ENCODE results near the gene PNKP. TPM values are rescaled to one million over a fixed set of nuclear protein-coding genes. Genes with fewer than 3 reads are reported as not detected.
"Not testable (repeated sequence)": the region's sequence is repeated elsewhere in the genome, so short reads cannot be mapped to it uniquely, and the experiment has no call there.

PNKP gene
- polyA plus RNA-seq, 2 donors: 27.5 to 65.1 TPM

GRCh38 chr19:49831592-49831991 is 35.8 kb downstream of the PNKP start:
- H3K27ac ChIP-seq (ENCODE audit: low read depth in 2 of 2, low read length in 1 of 2): no peak overlapping the region
- peaks cover 19 to 66% of the 10 kb centered on the region in 2 donors for H3K36me3 ChIP-seq (ENCODE audit: control insufficient read depth in 2 of 2, insufficient read depth in 2 of 2, low read length in 1 of 2)
- no peak overlapping the region for H3K4me3 ChIP-seq (ENCODE audit: low read depth in 1 of 2, low read length in 2 of 2)
- H3K9me3 ChIP-seq (ENCODE audit: control insufficient read depth in 2 of 2, insufficient read depth in 1 of 2, low read depth in 1 of 2, low read length in 1 of 2): no peaks in the 10 kb centered on the region
- WGBS, 2 donors: 96 to 97% methylated on average over 8 of the region's 8 CpGs
- no peaks in the 10 kb centered on the region for H3K4me1 ChIP-seq (ENCODE audit: control insufficient read depth in 2 of 2, insufficient read depth in 2 of 2, low read length in 1 of 2)
- no peaks in the 10 kb centered on the region for H3K27me3 ChIP-seq (ENCODE audit: control insufficient read depth in 1 of 2, insufficient read depth in 2 of 2, low read length in 2 of 2)

- H3K4me1 ChIP-seq (ENCODE audit: control insufficient read depth in 2 of 2, insufficient read depth in 2 of 2, low read length in 1 of 2): no peaks in the 10 kb centered on the region
- no peaks in the 10 kb centered on the region for H3K9me3 ChIP-seq (ENCODE audit: control insufficient read depth in 2 of 2, insufficient read depth in 1 of 2, low read depth in 1 of 2, low read length in 1 of 2)
- H3K36me3 ChIP-seq (ENCODE audit: control insufficient read depth in 2 of 2, insufficient read depth in 2 of 2, low read length in 1 of 2): peaks cover 16 to 67% of the 10 kb centered on the region in 2 donors
- 91 to 95% methylated on average over 12 of the region's 12 CpGs for WGBS, 2 donors
- no peaks in the 10 kb centered on the region for H3K27me3 ChIP-seq (ENCODE audit: control insufficient read depth in 1 of 2, insufficient read depth in 2 of 2, low read length in 2 of 2)
- no peak overlapping the region for H3K4me3 ChIP-seq (ENCODE audit: low read depth in 1 of 2, low read length in 2 of 2)
- H3K27ac ChIP-seq (ENCODE audit: low read depth in 2 of 2, low read length in 1 of 2): no peak overlapping the region
These were observed 36.6 kb downstream of the PNKP start for GRCh38 chr19:49830766-49831165.

GRCh38 chr19:49829721-49830120 is 37.7 kb downstream of the PNKP start:
- 94 to 96% methylated on average over 18 of the region's 18 CpGs for WGBS, 2 donors
- Histone ChIP-seq H3K27ac (ENCODE audit: low read depth in 2 of 2, low read length in 1 of 2) (no peak overlapping the region), H3K36me3 (ENCODE audit: control insufficient read depth in 2 of 2, insufficient read depth in 2 of 2, low read length in 1 of 2) (peaks cover 13 to 60% of the 10 kb centered on the region in 2 donors), H3K27me3 (ENCODE audit: control insufficient read depth in 1 of 2, insufficient read depth in 2 of 2, low read length in 2 of 2) (no peaks in the 10 kb centered on the region), H3K4me1 (ENCODE audit: control insufficient read depth in 2 of 2, insufficient read depth in 2 of 2, low read length in 1 of 2) (no peaks in the 10 kb centered on the region), H3K4me3 (ENCODE audit: low read depth in 1 of 2, low read length in 2 of 2) (no peak overlapping the region), H3K9me3 (ENCODE audit: control insufficient read depth in 2 of 2, insufficient read depth in 1 of 2, low read depth in 1 of 2, low read length in 1 of 2) (no peaks in the 10 kb centered on the region)

- Histone ChIP-seq H3K9me3 (ENCODE audit: control insufficient read depth in 2 of 2, insufficient read depth in 1 of 2, low read depth in 1 of 2, low read length in 1 of 2) (no peaks in the 10 kb centered on the region), H3K27ac (ENCODE audit: low read depth in 2 of 2, low read length in 1 of 2) (no peak overlapping the region), H3K36me3 (ENCODE audit: control insufficient read depth in 2 of 2, insufficient read depth in 2 of 2, low read length in 1 of 2) (peaks cover 8 to 55% of the 10 kb centered on the region in 2 donors), H3K4me1 (ENCODE audit: control insufficient read depth in 2 of 2, insufficient read depth in 2 of 2, low read length in 1 of 2) (no peaks in the 10 kb centered on the region), H3K4me3 (ENCODE audit: low read depth in 1 of 2, low read length in 2 of 2) (no peak overlapping the region), H3K27me3 (ENCODE audit: control insufficient read depth in 1 of 2, insufficient read depth in 2 of 2, low read length in 2 of 2) (no peaks in the 10 kb centered on the region)
- WGBS, 2 donors: 87 to 92% methylated on average over 8 of the region's 8 CpGs
These were observed 38.2 kb downstream of the PNKP start for GRCh38 chr19:49829200-49829599.

GRCh38 chr19:49827034-49827433 is 40.3 kb downstream of the PNKP start:
- Histone ChIP-seq H3K36me3 (ENCODE audit: control insufficient read depth in 2 of 2, insufficient read depth in 2 of 2, low read length in 1 of 2) (peaks cover 5 to 49% of the 10 kb centered on the region in 2 donors), H3K9me3 (ENCODE audit: control insufficient read depth in 2 of 2, insufficient read depth in 1 of 2, low read depth in 1 of 2, low read length in 1 of 2) (no peaks in the 10 kb centered on the region), H3K4me1 (ENCODE audit: control insufficient read depth in 2 of 2, insufficient read depth in 2 of 2, low read length in 1 of 2) (no peaks in the 10 kb centered on the region), H3K4me3 (ENCODE audit: low read depth in 1 of 2, low read length in 2 of 2) (no peak overlapping the region), H3K27me3 (ENCODE audit: control insufficient read depth in 1 of 2, insufficient read depth in 2 of 2, low read length in 2 of 2) (no peaks in the 10 kb centered on the region), H3K27ac (ENCODE audit: low read depth in 2 of 2, low read length in 1 of 2) (no peak overlapping the region)
- WGBS, 2 donors: 91 to 92% methylated on average over 14 of the region's 14 CpGs

- Histone ChIP-seq H3K4me3 (ENCODE audit: low read depth in 1 of 2, low read length in 2 of 2) (no peak overlapping the region), H3K4me1 (ENCODE audit: control insufficient read depth in 2 of 2, insufficient read depth in 2 of 2, low read length in 1 of 2) (no peaks in the 10 kb centered on the region), H3K27ac (ENCODE audit: low read depth in 2 of 2, low read length in 1 of 2) (no peak overlapping the region), H3K36me3 (ENCODE audit: control insufficient read depth in 2 of 2, insufficient read depth in 2 of 2, low read length in 1 of 2) (peaks cover 0 to 32% of the 10 kb centered on the region in 2 donors), H3K27me3 (ENCODE audit: control insufficient read depth in 1 of 2, insufficient read depth in 2 of 2, low read length in 2 of 2) (no peaks in the 10 kb centered on the region), H3K9me3 (ENCODE audit: control insufficient read depth in 2 of 2, insufficient read depth in 1 of 2, low read depth in 1 of 2, low read length in 1 of 2) (no peaks in the 10 kb centered on the region)
- 90 to 93% methylated on average over 6 of the region's 6 CpGs for WGBS, 2 donors
These were observed 42.7 kb downstream of the PNKP start for GRCh38 chr19:49824662-49825061.

- Histone ChIP-seq H3K27me3 (ENCODE audit: control insufficient read depth in 1 of 2, insufficient read depth in 2 of 2, low read length in 2 of 2) (no peaks in the 10 kb centered on the region), H3K36me3 (ENCODE audit: control insufficient read depth in 2 of 2, insufficient read depth in 2 of 2, low read length in 1 of 2) (peaks cover 0 to 25% of the 10 kb centered on the region in 2 donors), H3K9me3 (ENCODE audit: control insufficient read depth in 2 of 2, insufficient read depth in 1 of 2, low read depth in 1 of 2, low read length in 1 of 2) (no peaks in the 10 kb centered on the region), H3K4me1 (ENCODE audit: control insufficient read depth in 2 of 2, insufficient read depth in 2 of 2, low read length in 1 of 2) (peaks cover 4 to 7% of the 10 kb centered on the region in 2 donors), H3K27ac (ENCODE audit: low read depth in 2 of 2, low read length in 1 of 2) (no peak overlapping the region), H3K4me3 (ENCODE audit: low read depth in 1 of 2, low read length in 2 of 2) (no peak overlapping the region)
- 86 to 94% methylated on average over 12 of the region's 12 CpGs for WGBS, 2 donors
These were observed 43.9 kb downstream of the PNKP start for GRCh38 chr19:49823472-49823871.

GRCh38 chr19:49820125-49820524 is 47.3 kb downstream of the PNKP start:
- peaks cover 0 to 11% of the 10 kb centered on the region in 2 donors for H3K36me3 ChIP-seq (ENCODE audit: control insufficient read depth in 2 of 2, insufficient read depth in 2 of 2, low read length in 1 of 2)
- no peak overlapping the region for H3K27ac ChIP-seq (ENCODE audit: low read depth in 2 of 2, low read length in 1 of 2)
- no peaks in the 10 kb centered on the region for H3K27me3 ChIP-seq (ENCODE audit: control insufficient read depth in 1 of 2, insufficient read depth in 2 of 2, low read length in 2 of 2)
- peaks cover 4 to 7% of the 10 kb centered on the region in 2 donors for H3K4me1 ChIP-seq (ENCODE audit: control insufficient read depth in 2 of 2, insufficient read depth in 2 of 2, low read length in 1 of 2)
- no peaks in the 10 kb centered on the region for H3K9me3 ChIP-seq (ENCODE audit: control insufficient read depth in 2 of 2, insufficient read depth in 1 of 2, low read depth in 1 of 2, low read length in 1 of 2)
- WGBS, 2 donors: 69 to 82% methylated on average over 10 of the region's 10 CpGs
- no peak overlapping the region for H3K4me3 ChIP-seq (ENCODE audit: low read depth in 1 of 2, low read length in 2 of 2)

GRCh38 chr19:49819452-49820115 is 47.8 kb downstream of the PNKP start:
- 75 to 77% methylated on average over 7 of the region's 7 CpGs for WGBS, 2 donors
- peak overlapping the region; percentile 74 to 85 for H3K4me3 ChIP-seq (ENCODE audit: low read depth in 1 of 2, low read length in 2 of 2)
- not testable (repeated sequence) for H3K4me1 ChIP-seq (ENCODE audit: control insufficient read depth in 2 of 2, insufficient read depth in 2 of 2, low read length in 1 of 2); H3K9me3 ChIP-seq (ENCODE audit: control insufficient read depth in 2 of 2, insufficient read depth in 1 of 2, low read depth in 1 of 2, low read length in 1 of 2); H3K27ac ChIP-seq (ENCODE audit: low read depth in 2 of 2, low read length in 1 of 2); H3K27me3 ChIP-seq (ENCODE audit: control insufficient read depth in 1 of 2, insufficient read depth in 2 of 2, low read length in 2 of 2)
- peaks cover 0 to 11% of the 10 kb centered on the region in 2 donors for H3K36me3 ChIP-seq (ENCODE audit: control insufficient read depth in 2 of 2, insufficient read depth in 2 of 2, low read length in 1 of 2)
